GM15510 (cell line): ENCODE measurements around the gene MPHOSPH8.

Experiments
- POLR2A ChIP-seq: IDR thresholded peaks from 3 replicates; pipeline ENCODE4 v1.6.1; 2011; ENCODE audit warnings: borderline replicate concordance; ENCODE audit not compliant: insufficient read length; ENCODE audit errors: extremely low read depth

MPHOSPH8 gene

DNA sequence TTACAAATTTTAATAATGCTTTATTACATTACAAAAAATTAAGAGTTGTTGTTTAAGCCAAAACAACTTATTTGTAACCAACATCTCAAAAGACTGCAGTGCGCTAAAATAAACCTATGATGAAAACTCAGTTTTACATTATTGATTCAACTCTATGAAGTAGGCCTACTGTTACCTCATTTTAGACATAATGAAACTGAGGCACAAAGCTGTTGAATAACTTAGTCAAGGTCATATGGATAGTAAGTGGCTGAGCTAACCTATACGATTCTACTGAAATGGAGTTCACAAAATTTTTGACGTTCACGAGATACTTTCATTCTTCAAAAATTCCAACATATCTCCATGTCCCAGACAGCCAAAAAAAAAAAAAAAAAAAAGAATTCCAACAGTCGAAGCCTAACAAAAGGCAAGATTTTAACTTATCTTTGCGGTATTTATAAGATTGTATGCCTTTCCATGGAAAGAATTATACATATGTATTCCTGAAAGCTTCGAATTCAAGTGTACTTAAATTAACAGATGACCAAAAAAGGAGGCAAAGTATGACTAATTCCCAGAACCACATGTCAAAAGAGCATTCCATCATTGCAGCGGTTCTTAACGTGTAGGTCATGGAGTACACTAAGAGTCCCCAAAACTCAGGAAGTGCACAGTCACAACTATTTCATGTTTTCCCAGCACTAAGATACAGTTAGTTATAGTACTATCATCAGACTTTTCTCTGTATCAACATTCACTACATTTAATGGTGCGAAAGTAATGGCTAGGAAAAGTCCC, 79.9 kb downstream of the MPHOSPH8 start:
- no peak for TF ChIP-seq POLR2A

DNA sequence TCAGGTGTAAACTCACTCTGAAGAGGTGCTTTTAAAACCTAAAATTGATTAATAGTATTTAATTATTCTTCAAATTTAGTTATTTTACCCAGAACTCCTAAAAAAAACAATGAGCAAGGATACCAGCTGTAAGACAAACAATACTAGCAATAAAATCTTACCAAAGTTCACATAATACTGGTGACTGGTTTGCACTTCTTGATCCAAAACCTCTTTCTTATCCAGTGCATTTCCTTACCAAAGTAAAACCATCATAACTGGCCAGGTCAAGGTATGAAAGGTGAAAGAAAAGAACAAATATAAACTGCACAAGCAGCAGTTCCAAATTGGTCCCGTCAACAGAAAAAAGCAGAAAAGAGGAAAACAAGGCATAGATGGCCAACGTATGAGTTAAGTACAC, 86.6 kb downstream of the MPHOSPH8 start:
- TF ChIP-seq POLR2A = no peak
